ENCODE data around the gene SCGB3A1. TPM values are rescaled to one million over a fixed set of nuclear protein-coding genes. Genes with fewer than 3 reads are reported as not detected.

Gene SCGB3A1
- total RNA-seq: not detected
- polyA plus RNA-seq: under 1 TPM in 1 of 3 donors, not detected in 2; 0.83 TPM

GRCh38 chr5:180591311-180591887, at the start of gene SCGB3A1:
Gene SCGB3A1, minus strand, starts transcription at chr5:180591499. Its CDS starts 37 bp downstream, at chr5:180591462.
- TF ChIP-seq POLR2AphosphoS5 (IDR thresholded peaks at IDR 0.05) (no peak), EP300 (IDR thresholded peaks at IDR 0.05) (no peak), POLR2A (IDR thresholded peaks at IDR 0.05) (no peak)
- TF ChIP-seq, protein P1, sequence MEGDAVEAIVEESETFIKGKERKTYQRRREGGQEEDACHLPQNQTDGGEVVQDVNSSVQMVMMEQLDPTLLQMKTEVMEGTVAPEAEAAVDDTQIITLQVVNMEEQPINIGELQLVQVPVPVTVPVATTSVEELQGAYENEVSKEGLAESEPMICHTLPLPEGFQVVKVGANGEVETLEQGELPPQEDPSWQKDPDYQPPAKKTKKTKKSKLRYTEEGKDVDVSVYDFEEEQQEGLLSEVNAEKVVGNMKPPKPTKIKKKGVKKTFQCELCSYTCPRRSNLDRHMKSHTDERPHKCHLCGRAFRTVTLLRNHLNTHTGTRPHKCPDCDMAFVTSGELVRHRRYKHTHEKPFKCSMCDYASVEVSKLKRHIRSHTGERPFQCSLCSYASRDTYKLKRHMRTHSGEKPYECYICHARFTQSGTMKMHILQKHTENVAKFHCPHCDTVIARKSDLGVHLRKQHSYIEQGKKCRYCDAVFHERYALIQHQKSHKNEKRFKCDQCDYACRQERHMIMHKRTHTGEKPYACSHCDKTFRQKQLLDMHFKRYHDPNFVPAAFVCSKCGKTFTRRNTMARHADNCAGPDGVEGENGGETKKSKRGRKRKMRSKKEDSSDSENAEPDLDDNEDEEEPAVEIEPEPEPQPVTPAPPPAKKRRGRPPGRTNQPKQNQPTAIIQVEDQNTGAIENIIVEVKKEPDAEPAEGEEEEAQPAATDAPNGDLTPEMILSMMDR (IDR thresholded peaks at IDR 0.05): no peak
- intact Hi-C loops (cut with DNase I): no loop called here
- H3K27ac ChIP-seq: no peak within 1 kb of the TSS
- H3K27me3 ChIP-seq: peaks cover 15 to 54% (median 34%) of the 10 kb centered on the region in 3 donors
- H3K36me3 ChIP-seq: no peaks in the 10 kb centered on the region
- 3 to 5% methylated on average over 60 of the region's 60 CpGs for WGBS, 2 donors
- DNase-seq: peak; percentile 59
- H3K9me3 ChIP-seq: no peaks in the 10 kb centered on the region
- H3K4me1 ChIP-seq: peaks cover 0 to 19% (median 8%) of the 10 kb centered on the region in 4 donors
- peak within 1 kb of the TSS in 2 of 4 donors; percentile 18 to 21 for H3K4me3 ChIP-seq

DNA sequence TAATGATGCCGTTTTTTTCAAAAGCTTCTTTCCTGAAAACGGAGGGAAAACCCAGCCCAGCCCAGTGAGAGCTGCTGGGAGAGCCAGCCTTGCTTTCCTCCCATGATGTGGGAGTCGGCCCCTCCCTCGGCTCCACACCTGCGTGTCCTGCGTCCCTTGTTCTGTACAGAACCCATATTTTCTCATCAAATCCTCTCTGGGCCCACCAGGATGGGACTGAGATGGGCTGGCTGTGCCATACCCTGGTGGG, 49.2 kb upstream of the SCGB3A1 start:
- 36 to 72% methylated on average over 6 of the region's 6 CpGs for WGBS, 2 donors
- Histone ChIP-seq H3K4me1 (no peaks in the 10 kb centered on the region), H3K27me3 (peaks cover 0 to 8% (median 0%) of the 10 kb centered on the region in 3 donors), H3K27ac (no peak overlapping the region), H3K36me3 (no peaks in the 10 kb centered on the region), H3K4me3 (no peak overlapping the region), H3K9me3 (no peaks in the 10 kb centered on the region)
- intact Hi-C loops (cut with DNase I): no loop called here
- TF ChIP-seq POLR2A (IDR thresholded peaks at IDR 0.05): no peak
- no peak for TF ChIP-seq EP300 (IDR thresholded peaks at IDR 0.05)
- TF ChIP-seq POLR2AphosphoS5 (IDR thresholded peaks at IDR 0.05): no peak
- TF ChIP-seq, protein P1 (IDR thresholded peaks at IDR 0.05): no peak
- DNase-seq: no peak

DNA sequence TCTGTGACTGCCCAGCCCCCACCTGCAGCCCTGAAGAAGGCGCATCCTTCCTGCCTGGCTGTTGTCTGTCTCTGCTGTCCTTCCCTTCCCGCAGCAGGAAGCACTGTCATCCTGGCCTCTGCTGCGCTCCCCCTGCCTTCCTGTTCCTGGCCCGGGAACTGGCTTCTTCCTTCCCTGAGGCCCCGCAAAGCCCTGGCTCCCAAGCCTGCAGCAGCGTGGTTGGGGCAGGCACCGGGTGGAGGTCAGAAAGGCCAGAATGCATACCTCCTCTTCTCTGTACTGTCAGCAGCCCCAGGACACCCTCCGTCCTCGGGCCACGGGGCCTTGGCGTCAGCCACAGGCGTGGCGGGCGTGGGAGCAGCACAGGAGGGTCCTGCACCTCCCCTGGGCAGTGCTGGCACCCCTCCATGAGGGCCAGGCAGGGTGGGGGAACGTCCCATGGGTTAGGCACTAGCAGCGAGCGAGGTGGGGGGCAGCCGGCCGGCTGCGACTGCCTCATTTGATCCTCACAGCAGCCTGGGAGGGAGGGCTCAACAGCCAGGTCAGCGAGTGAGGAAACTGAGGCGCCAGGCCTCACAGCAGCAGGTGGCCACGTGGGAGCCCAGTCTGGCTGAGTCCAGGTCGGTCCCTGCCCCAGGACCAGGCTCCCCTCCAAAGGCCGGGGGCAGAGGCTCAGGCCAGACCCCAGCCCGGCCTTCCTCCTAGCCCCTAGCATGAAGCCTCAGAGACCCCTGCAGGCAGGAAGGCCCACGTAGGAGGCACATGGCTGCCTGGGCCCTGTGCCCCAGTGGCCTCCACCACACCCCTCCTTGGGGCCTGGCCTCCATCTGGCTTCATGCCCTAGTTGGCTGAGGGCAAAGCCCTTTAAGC, 48.7 kb upstream of the SCGB3A1 start:
- H3K36me3 ChIP-seq: no peaks in the 10 kb centered on the region
- H3K4me3 ChIP-seq: no peak overlapping the region
- H3K27ac ChIP-seq: no peak overlapping the region
- intact Hi-C loops (cut with DNase I): no loop called here
- H3K27me3 ChIP-seq: peaks cover 0 to 2% (median 0%) of the 10 kb centered on the region in 3 donors
- WGBS, 2 donors: 70 to 71% methylated on average over 27 of the region's 27 CpGs
- no peaks in the 10 kb centered on the region for H3K4me1 ChIP-seq
- no peaks in the 10 kb centered on the region for H3K9me3 ChIP-seq
- DNase-seq: peak; percentile 68
- TF ChIP-seq POLR2AphosphoS5 (IDR thresholded peaks at IDR 0.05): no peak
- TF ChIP-seq, protein P1 (IDR thresholded peaks at IDR 0.05): no peak

GRCh38 chr5:180639287-180639686, 48.0 kb upstream of the SCGB3A1 start:
- Histone ChIP-seq H3K27ac (no peak overlapping the region), H3K4me1 (no peaks in the 10 kb centered on the region), H3K27me3 (no peaks in the 10 kb centered on the region), H3K36me3 (no peaks in the 10 kb centered on the region), H3K9me3 (no peaks in the 10 kb centered on the region), H3K4me3 (no peak overlapping the region)
- DNase-seq: no peak
- intact Hi-C loops (cut with DNase I): no loop called here
- TF ChIP-seq POLR2AphosphoS5 (IDR thresholded peaks at IDR 0.05) (no peak), POLR2A (IDR thresholded peaks at IDR 0.05) (no peak), EP300 (IDR thresholded peaks at IDR 0.05) (no peak)
- TF ChIP-seq, protein P1 (IDR thresholded peaks at IDR 0.05): no peak
- WGBS, 2 donors: 60 to 63% methylated on average over 3 of the region's 3 CpGs

Measured in sigmoid colon (tissue), 7 donors.